DMS53 treated with DMSO at 0.1 percent for 48 hours (cell line): ENCODE data around the gene KCNIP3.
"Not testable (repeated sequence)": the region's sequence is repeated elsewhere in the genome, so short reads cannot be mapped to it uniquely, and the experiment has no call there.

Source experiments
- DNase-seq: peaks from one replicate; lab custom pipeline; 2025; ENCODE audit not compliant: unreplicated experiment; lab: John Stamatoyannopoulos, UW

KCNIP3 gene

DNA sequence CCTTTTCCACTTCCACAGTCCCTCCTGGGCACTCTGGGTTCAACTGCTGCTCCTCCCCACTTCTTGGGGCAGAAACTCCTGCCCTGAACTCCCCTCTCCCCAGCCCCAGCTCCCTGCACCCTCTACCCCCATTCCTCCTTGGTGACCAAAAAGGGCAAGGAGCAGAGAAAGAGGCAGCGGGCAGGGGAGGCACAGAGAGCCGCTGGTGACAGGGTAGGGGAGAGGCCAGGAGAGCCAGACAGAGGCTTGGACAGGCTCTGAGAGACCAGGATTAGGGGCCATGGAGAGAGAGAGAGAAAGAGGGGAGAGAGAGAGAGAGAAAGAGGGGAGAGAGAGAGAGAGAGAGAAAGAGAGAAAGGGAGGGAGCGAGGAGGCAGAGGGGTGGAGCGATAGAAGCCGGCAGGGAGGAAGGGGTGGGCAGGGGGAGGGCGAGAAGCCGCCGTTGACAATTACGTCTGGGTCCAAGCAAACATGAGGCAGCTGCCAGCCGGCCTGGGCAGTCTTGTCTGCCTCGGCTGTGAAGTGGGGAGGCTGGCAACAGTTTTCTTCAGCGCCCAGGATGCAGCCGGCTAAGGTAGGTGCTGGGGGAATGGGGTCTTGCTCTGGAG is at the start of gene KCNIP3:
Gene KCNIP3 (plus strand): TSS at position 468 of the 608 bp plus-strand sequence. CDS start 92 bp downstream, at position 560.
- DNase-seq: peak; percentile 84

DNA sequence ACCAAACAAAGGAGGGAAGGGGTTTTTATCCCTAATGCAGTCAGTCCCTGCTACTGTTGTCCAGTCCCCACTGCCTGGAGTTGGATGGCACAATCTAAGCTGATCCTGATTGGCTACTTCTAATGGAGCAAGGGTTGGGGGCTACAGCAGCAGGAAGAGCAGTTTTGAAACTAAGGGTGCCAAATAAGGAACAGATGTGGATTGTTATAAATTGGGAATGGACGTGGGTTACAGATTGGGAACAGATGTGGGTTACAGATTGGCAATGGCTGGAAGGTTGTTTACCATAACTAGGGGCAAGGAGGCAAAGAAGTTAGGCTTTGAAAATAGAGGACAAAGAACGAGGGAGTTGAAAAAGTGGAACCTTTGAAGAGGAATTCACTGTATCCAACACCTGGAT is 38.9 kb upstream of the KCNIP3 start:
- DNase-seq: no peak

DNA sequence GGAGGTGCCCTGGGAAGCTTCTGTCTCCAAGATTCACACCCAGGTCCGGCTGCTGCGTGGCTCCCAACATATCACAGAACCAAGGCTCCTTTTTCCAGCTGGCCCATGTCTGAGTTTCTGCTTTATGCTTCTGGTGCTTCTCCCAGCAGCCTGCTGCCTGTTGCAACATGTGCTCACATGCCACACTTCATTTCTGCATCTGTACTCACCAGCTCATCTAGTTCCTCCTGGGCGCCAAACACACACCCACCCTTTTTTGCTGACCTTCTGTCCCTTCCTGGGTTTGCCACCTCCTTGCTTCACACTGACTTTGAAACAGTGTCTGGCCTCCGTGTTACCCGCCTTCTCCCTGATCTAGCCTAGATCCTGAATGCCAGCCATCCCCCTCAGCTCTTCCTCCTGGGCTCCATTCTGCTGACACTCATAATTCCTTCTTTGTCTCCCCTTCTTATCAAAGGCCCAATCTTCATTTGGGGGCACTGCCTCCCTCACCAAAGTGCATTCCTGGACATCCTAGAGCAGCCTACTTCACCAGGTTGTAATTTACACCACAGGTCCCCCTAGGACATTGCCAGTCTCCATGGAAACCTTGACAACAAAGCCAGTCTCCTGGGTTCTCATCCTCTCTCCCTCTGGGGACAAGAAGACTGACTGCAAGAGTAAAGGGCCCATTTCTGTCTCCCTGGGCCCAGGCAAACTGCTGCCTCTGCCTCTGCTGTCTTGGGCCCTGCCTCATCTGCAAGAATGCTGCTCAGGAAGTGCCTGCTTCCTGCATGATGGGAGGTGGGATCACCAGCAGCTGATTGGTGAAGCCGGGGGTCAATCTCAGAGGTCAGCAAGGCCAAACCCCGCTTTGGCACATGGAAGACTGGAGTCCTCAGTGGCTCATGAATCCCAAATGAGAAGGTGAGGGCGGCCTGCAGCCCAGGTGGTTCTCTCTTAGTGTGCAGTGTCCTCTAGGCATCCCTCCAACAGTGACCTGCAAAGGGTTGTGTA is 36.8 kb upstream of the KCNIP3 start:
- no peak for DNase-seq

DNA sequence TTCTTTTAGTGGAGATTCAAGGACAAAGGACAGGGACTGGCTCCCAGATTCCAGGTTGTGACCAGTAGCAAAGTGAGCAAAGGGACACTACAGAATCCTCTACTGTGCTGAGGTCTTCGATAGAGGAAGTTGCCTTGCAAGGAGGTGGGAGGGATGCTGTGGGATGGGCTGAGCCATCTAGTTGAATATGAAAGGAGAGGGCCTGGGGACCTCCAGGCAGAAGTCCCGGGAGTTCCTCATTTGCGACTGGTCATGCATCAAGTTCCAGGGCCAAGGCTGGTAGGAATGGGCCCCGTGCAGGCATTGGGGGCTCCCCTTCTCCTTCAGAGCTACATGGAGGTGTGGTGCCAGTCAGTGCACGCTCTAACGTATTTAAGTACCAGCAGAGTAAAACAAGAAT is 35.5 kb upstream of the KCNIP3 start:
- DNase-seq: no peak

DNA sequence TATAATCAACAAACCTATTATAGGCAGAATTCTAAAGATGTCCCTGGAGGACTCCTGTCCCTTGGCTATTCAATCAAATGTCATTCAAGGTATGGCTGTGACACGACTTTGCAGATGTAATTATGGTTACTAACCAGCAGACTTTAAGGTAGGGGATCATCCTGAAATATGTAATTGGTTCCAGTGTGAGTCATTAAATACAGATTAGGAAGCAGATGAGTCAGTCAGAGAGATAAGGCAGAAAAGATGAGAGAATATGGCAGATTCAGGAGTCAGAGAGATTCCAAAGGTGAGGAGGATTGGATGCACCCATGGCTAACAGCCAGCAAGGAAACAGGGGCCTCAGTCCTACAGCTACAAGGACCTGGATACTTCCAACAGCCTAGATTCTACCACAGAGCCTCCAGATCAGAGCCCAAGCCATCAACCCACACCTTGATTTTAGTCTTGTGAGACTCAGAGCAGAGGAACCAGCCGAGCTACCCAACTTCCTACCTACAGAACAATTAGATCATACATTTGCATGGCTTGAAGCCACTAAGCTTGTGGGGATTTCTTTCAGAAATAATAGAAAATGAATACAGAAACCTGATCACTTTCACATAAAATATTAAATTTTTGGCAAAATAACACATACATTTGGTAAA is 34.1 kb upstream of the KCNIP3 start:
- no peak for DNase-seq

DNA sequence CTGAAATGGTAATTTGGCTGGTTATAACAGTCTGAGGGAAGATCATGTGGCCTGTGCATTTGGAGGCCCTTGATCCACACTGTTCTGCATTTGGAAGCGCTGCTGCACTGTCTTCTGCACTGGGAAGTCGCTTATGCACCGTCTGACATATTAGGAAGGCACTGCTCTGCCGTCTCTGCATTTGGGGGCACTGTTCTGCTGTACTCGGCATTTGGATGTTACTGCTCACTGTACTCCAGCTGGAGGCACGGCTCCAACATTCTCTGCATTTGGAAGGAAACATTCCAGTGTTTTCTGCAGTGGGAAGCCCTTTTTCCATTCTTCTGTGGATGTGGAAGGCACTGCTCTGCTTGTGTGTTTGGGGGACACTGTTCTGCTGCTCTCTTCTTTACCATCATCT is 32.5 kb upstream of the KCNIP3 start:
- no peak for DNase-seq

DNA sequence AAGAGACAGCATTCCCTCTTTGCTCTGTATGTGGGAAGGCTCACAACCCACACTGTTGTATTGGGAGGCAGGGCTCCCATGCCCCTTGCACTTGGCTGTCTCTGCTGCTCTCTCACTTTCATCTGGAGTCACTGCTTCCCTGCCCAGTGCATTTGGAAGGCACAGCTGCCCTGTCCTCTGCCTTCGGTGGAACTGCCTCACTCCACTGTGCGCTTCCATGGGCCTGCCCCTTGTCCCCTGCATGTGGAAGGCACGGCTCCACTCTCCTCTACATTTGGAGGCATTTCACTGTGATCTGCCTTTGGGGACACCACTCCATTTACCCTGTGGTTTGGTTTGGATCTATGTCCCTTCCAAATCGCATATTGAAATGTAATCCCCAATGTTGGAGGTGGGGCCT is 32.0 kb upstream of the KCNIP3 start:
- DNase-seq: no peak

DNA sequence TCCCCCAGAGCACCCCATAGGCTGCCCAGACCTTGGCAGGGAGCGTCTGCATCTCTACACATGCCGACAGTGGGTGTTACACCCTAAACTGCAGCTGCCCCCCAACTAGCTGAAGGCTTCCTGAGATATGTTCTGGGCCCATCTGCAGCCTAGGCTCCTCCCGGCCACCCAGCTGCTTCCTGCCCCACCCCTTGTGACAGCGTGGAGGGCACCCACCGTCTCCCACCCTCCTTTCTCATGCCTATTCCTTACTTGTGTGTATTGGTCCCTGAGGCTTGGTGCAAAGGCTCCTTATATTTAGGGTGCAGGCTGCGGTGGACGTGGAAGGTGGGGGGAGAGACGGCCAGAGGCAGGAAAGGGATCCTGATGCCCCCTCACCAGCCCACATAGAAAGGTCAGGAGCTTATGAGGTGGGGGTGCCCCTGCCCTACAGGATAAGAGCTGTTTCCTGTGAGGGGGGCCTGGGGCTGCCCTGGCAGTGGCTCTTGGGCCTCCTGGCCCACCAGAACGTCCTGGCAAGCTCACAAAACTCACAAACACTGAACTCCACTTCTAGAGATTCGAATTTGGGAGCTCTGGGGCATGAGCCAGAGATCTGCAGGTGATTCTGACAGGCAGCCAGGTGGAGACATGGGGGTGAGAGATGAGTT is 30.2 kb upstream of the KCNIP3 start:
- no peak for DNase-seq

DNA sequence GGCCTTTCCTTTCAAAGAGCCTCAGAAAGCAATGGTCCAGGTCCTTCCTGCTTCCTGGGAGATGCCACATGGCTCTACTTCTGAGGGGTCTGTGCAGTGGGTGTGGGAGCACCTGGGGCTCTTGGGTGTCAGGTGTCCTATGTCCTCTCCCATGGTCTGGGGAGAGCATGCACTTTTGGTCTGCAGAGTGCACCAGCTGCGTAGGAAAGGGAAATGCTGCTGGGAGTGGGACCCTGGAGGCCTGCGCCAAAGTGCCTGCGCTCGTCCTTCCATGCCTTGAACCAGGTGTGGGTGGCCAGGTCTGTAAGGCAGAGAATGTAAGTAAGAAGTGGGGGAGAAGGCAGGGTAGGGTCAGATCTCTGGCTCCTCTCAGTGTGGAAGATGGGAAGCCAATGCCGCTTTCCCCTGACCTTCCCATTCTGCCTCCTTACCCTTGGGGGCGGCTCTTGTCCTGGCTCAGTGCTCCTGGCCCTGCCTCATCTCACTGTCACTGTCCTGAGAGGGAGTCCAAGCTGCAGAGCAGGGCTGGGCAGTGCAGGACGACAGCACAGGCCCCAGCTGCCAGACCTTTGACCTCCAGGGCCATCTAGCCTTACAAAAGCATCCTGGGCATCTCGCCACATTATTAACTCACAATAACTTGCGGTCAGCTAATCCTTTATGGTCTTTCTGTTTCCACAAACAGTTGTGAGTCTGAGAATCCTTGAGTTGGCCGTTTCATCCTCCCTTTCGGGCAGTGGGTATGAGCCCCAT is 29.5 kb upstream of the KCNIP3 start:
- DNase-seq: no peak

DNA sequence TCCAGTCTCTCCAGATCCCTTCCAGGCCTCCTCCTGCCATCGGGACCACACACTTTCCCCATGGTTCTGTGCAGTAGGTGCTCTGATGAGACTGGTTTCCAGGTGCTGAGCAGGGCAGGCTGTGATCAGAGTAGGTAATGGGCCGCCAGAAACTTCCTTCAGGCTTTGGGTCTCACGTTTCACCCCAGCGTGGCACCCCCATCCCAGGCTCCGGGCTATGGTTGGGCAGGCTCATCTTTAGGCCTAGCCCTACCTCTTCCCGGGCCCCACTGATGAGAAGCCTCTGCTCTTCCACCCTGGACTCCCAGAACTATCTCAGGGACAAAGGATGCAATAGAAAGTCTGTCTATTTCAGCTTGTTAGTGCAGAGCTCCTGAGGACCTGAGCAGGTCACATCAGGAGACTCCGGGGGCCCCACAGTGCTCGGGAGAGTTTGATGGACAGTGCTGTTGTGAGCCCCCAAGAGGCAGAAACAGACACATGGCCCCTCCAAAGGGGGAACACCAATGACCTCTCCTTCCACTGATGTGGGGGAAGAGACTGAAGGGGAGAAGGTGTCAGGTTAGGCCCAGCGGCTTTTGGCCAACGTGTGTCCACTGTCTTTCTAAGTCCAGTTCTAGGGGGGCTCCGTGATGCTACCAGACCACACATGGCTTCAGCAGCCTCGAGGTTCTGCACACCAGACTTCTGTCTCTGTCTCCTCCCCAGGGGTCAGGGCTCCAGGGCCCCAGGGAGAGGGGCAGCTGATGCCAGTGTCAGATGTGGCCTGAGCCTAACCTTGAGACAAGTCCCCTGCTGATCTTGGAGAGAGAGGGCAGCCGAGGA is 28.7 kb upstream of the KCNIP3 start:
- DNase-seq: no peak

DNA sequence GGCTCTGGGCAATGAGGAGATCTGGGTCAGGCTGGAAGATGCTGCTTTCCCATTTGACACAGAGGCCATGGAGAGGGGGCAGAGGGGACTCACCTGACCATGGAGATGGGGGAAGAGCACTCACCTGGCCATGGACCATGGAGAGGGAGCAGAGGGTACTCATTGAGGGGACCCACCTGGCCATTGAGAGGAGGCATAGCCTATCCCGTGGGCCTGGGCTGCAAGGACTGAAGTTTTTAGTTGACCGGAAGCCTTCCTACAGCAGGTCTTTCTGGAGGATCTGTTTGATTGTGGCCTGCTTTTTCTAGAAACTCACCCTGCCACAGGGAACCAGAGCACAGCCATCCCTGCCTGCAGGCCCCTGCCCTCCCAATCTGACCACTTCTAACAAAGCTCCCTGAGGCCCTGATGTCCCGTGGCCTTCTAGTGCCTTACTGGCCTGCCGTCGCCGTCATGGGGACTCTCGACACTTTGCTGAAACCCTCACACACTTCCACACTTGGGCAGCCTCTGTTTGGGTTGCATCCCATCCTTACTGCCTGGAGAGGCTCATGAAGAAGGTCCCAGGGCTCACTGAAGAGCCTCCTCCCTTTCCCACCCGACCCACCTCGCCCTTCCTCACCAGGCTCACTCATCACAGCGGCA is 28.0 kb upstream of the KCNIP3 start:
- no peak for DNase-seq

DNA sequence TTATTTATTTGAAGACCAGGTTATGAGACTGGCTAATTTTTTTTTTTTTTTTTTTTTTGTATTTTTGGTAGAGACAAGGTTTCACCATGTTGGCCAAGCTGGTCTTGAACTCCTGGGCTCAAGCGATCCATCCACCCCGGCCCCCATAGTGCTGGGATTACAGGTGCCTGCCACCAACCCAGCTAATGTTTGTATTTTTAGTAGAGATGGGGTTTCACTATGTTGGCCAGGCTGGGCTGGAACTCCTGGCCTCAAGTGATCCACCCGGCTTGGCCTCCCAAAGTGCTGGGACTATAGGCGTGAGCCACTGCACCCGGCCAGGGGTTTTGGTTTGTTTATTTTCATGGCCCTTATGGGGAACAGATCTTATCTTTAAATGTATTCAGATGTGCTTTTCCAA is 27.4 kb upstream of the KCNIP3 start:
- not testable (repeated sequence) for DNase-seq

DNA sequence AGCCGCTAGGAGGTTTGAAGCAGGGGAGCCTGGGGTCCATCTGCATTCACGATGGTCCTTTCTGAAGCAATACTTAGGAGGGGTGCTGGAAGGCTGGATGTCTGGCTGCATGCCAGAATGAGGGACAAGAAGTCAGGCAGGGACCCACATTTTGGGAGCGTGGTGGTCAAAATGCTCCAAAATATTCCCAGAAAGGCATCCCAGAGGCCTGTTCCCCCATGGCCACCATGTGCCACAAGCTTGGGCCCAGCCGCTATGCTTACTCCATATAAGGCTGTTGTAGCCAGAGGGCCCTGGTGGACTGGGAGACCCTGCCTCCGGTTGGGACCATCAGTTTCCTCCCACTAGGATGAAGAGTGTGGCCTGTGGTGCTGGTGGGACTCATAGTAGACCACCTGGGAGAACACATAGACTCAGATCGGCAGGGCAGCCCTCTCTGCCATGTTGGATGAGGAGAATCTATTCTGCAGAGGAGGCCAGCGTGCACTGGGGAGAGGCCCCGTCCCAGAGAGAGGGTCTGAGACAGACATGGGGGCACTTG is 26.5 kb upstream of the KCNIP3 start:
- DNase-seq: no peak

DNA sequence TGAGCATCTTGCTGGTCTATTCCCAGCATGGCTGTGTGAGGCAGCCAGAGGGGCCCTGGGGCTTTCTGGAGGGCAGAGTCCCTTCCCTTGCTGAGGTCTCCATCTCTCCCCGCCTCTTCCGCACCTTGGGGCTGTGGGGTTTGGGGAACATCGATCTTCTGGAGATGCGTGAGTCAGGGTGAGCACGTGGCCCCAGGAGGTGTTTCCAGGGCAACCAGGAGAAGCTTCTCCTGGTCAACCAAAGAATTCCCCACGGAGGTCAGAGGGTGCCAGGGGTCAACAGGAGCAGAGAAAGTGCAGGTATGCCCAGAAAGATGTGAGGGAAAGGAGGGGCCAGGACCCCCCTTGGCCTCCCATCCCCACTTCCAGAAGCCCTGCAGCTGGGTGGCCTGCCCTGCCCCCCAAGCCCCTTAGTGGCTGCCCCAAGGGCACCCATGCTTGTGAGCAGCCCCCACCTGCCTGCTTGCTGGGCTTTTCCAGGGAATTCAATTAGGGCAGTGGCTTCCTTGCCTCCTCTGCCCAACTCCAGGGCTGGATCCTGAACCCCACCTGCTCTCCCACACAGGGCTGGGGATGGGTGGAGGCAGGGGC is 25.7 kb upstream of the KCNIP3 start:
- DNase-seq: no peak

DNA sequence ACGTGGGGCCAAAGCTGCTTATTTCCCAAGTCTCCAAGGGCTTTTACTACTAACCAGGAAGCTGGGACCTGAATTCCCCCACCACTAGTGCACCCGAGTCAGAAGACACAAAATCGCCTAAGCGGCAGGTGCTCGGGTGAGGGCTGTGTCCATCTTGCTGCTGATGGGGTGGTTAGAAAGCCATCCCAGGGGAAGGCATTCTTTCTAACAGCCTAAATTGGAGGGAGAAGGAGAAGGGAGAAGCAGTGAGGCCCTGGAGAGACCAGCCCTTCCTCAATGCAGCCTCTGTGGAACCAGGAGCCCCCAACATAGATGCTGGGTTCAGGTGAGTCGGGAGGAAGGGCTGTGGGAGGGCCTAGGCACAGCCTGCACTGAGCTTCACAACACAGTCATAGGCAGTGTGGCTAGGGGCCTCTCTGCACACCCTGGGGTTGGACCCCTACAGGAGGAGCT is 24.8 kb upstream of the KCNIP3 start:
- no peak for DNase-seq

DNA sequence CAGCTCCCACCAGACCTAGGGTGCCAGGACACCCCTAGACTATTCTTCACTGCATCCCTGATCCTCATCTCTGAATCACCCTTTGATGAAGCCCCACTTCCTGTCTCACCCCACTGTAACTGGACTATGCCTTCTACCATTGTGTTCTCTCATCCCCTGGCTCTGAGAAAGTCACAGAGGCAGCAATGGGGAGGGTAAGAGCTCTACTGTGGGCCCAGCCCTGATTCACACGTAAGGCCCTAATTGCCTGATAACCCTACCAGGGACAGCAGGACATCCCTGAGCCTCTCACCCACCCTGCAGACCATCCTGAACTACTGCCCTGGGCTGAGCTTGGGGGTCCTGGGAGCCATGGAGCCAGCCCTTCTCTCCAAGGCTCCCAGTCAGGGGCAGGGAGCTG is 24.4 kb upstream of the KCNIP3 start:
- no peak for DNase-seq

DNA sequence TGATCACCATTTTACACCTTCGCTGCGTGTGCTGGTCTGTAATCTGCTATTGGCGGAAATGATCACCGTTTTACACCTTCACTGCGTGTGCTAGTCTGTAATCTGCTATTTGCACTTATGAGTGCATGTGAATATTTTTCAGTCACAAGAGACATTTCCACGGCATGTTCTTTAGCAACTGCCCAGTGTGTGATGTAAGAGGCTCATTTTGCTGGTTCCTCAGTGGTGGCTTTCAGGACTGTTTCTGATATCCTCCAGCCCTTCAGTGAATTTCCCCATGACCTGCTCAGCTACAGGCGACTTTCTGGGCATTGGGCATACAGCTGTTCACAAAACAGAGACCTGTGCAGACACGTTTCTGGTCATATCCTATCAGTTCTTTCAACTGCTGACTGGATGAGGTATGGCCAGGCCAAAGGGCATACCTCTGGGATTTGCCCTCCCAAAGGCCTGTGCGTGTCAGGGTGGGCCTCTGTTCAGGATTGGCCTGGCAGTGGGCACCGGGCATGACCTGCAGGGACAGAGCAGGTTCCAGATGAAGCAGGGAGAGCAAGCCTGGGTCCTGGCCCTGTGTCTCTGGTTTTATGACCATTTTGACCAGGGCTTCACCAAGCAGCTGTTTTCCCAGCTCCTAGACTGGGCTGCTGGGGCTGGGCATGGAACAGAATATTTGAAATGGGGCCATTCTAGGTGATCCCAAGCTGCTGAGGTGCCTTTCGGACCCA is 23.4 kb upstream of the KCNIP3 start:
- DNase-seq: no peak
